ENCODE measurements around the gene ART4.
A peak's percentile ranks its signal among the peaks of the same experiment; 100 is the strongest.

The ART4 gene

GRCh38 chr12:14785568-14785967, 57.8 kb downstream of the ART4 start:
- Histone ChIP-seq H3K9me3 (replicated peaks; ENCODE audit: insufficient read depth, low read length) (no peaks in the 10 kb centered on the region), H3K4me3 (ENCODE audit: low read length) (no peak overlapping the region), H2AFZ (ENCODE audit: low read length) (no peak overlapping the region), H3F3A (ENCODE audit: insufficient read depth, low read length) (peaks cover 14% of the 10 kb centered on the region), H3K9ac (ENCODE audit: low read length) (no peak overlapping the region), H3K27me3 (replicated peaks; ENCODE audit: insufficient read depth, low read length) (no peaks in the 10 kb centered on the region), H3K36me3 (replicated peaks; ENCODE audit: insufficient read depth, low read length) (peaks cover 22% of the 10 kb centered on the region; the same call in 1 of the 2 replicates), H3K9me2 (replicated peaks; ENCODE audit: insufficient read depth, low read length) (no peaks in the 10 kb centered on the region), H3K27ac (ENCODE audit: low read length) (no peak overlapping the region), H4K20me1 (ENCODE audit: insufficient read depth, low read length) (no peaks in the 10 kb centered on the region), H3K4me1 (ENCODE audit: low read length) (peaks cover 24% of the 10 kb centered on the region), H3K79me2 (ENCODE audit: low read length) (no peaks in the 10 kb centered on the region), H3K4me2 (ENCODE audit: low read depth, low read length) (no peak overlapping the region)
- TF ChIP-seq EZH2 (optimal IDR thresholded peaks at IDR 0.05; ENCODE audit: low read depth, low read length) = no peak
- TF ChIP-seq EZH2phosphoT487 (IDR thresholded peaks at IDR 0.05; ENCODE audit: low read length) = no peak
- TF ChIP-seq CTCF (IDR thresholded peaks at IDR 0.05; ENCODE audit: low read length) = no peak
- DNase-seq = no peak

GRCh38 chr12:14784471-14784870, 58.9 kb downstream of the ART4 start:
- no peaks in the 10 kb centered on the region for H3K79me2 ChIP-seq (ENCODE audit: low read length)
- no peaks in the 10 kb centered on the region for H3K9me2 ChIP-seq (replicated peaks; ENCODE audit: insufficient read depth, low read length)
- H3K27ac ChIP-seq (ENCODE audit: low read length) = no peak overlapping the region
- H3K4me2 ChIP-seq (ENCODE audit: low read depth, low read length) = no peak overlapping the region
- no peaks in the 10 kb centered on the region for H3K27me3 ChIP-seq (replicated peaks; ENCODE audit: insufficient read depth, low read length)
- H2AFZ ChIP-seq (ENCODE audit: low read length) = no peak overlapping the region
- no peak overlapping the region for H3K4me3 ChIP-seq (ENCODE audit: low read length)
- peaks cover 26% of the 10 kb centered on the region for H3K4me1 ChIP-seq (ENCODE audit: low read length)
- H3K9ac ChIP-seq (ENCODE audit: low read length) = no peak overlapping the region
- TF ChIP-seq EZH2 (optimal IDR thresholded peaks at IDR 0.05; ENCODE audit: low read depth, low read length) (no peak), CTCF (IDR thresholded peaks at IDR 0.05; ENCODE audit: low read length) (no peak), EZH2phosphoT487 (IDR thresholded peaks at IDR 0.05; ENCODE audit: low read length) (no peak)
- H3K36me3 ChIP-seq (replicated peaks; ENCODE audit: insufficient read depth, low read length) = peaks cover 15% of the 10 kb centered on the region; the same call in 1 of the 2 replicates
- DNase-seq = no peak
- no peaks in the 10 kb centered on the region for H4K20me1 ChIP-seq (ENCODE audit: insufficient read depth, low read length)
- H3K9me3 ChIP-seq (replicated peaks; ENCODE audit: insufficient read depth, low read length) = no peaks in the 10 kb centered on the region
- peaks cover 14% of the 10 kb centered on the region for H3F3A ChIP-seq (ENCODE audit: insufficient read depth, low read length)

- H3K79me2 ChIP-seq (ENCODE audit: low read length) = no peaks in the 10 kb centered on the region
- peaks cover 8% of the 10 kb centered on the region; the same call in 1 of the 2 replicates for H3K36me3 ChIP-seq (replicated peaks; ENCODE audit: insufficient read depth, low read length)
- peaks cover 14% of the 10 kb centered on the region for H3F3A ChIP-seq (ENCODE audit: insufficient read depth, low read length)
- H4K20me1 ChIP-seq (ENCODE audit: insufficient read depth, low read length) = no peaks in the 10 kb centered on the region
- H3K27me3 ChIP-seq (replicated peaks; ENCODE audit: insufficient read depth, low read length) = no peaks in the 10 kb centered on the region
- 0 out of 2 replicates have a peak overlapping the region, but pooled peaks have one; percentile 22 for H3K4me2 ChIP-seq (ENCODE audit: low read depth, low read length)
- H3K9ac ChIP-seq (ENCODE audit: low read length) = no peak overlapping the region
- H3K27ac ChIP-seq (ENCODE audit: low read length) = peak overlapping the region; percentile 38; the same call in 1 of the 2 replicates
- H3K4me1 ChIP-seq (ENCODE audit: low read length) = peaks cover 26% of the 10 kb centered on the region
- no peaks in the 10 kb centered on the region for H3K9me3 ChIP-seq (replicated peaks; ENCODE audit: insufficient read depth, low read length)
- DNase-seq = no peak
- no peak overlapping the region for H3K4me3 ChIP-seq (ENCODE audit: low read length)
- TF ChIP-seq CTCF (IDR thresholded peaks at IDR 0.05; ENCODE audit: low read length) (no peak), EZH2 (optimal IDR thresholded peaks at IDR 0.05; ENCODE audit: low read depth, low read length) (no peak), EZH2phosphoT487 (IDR thresholded peaks at IDR 0.05; ENCODE audit: low read length) (no peak)
- H2AFZ ChIP-seq (ENCODE audit: low read length) = no peak overlapping the region
- H3K9me2 ChIP-seq (replicated peaks; ENCODE audit: insufficient read depth, low read length) = no peaks in the 10 kb centered on the region
These were observed 60.6 kb downstream of the ART4 start for GRCh38 chr12:14782756-14783155.

All from MM.1S (cell line).